Body of pancreas (tissue), 4 donors: ENCODE measurements around the gene SYNPO2.

Experiments used
- POLR2A ChIP-seq, 3 donors: fragments of 450-650 bp; IDR thresholded peaks; one replicate each; pipeline ENCODE4 v1.6.1; 2016; ENCODE audit warnings: antibody characterized with exemption in 3 of 3, mild to moderate bottlenecking in 2 of 3
- TF ChIP-seq, protein P1 (sequence below), 7 experiments: fragments of 450-650 bp in 4 of 7; fragments of 200-600 bp in 3 of 7; sonication (generic) in 3 of 7; IDR thresholded peaks; one replicate each; pipeline ENCODE4 v1.5.1; 2016 to 2019; ENCODE audit warnings: antibody characterized with exemption in 7 of 7

DNA sequence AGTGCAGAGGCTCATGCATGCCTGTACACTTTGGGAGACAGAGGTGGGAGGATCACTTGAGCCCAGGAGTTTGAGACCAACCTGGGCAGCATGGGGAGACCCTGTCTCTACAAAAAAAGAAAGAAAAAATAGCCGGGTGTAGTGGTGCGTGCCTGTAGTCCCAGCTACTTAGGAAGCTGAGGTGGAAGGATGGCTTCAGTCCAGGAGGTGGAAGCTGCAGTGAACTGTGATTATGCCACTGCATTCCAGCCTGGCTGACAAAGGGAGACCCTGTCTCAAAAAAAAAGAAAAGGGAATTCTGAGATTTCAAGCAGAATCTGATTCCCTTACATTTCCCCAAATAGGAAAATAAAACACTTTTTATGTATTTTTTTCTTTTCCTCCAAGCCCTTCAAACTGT is 83.5 kb downstream of the SYNPO2 start:
- no peak for TF ChIP-seq POLR2A (IDR thresholded peaks at IDR 0.05)
- TF ChIP-seq, protein P1, sequence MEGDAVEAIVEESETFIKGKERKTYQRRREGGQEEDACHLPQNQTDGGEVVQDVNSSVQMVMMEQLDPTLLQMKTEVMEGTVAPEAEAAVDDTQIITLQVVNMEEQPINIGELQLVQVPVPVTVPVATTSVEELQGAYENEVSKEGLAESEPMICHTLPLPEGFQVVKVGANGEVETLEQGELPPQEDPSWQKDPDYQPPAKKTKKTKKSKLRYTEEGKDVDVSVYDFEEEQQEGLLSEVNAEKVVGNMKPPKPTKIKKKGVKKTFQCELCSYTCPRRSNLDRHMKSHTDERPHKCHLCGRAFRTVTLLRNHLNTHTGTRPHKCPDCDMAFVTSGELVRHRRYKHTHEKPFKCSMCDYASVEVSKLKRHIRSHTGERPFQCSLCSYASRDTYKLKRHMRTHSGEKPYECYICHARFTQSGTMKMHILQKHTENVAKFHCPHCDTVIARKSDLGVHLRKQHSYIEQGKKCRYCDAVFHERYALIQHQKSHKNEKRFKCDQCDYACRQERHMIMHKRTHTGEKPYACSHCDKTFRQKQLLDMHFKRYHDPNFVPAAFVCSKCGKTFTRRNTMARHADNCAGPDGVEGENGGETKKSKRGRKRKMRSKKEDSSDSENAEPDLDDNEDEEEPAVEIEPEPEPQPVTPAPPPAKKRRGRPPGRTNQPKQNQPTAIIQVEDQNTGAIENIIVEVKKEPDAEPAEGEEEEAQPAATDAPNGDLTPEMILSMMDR (IDR thresholded peaks at IDR 0.05), result no peak
